ENCODE results near the gene ROMO1. TPM values are rescaled to one million over a fixed set of nuclear protein-coding genes. Genes with fewer than 3 reads are reported as not detected.
A peak's percentile ranks its signal among the peaks of the same experiment; 100 is the strongest.

The ROMO1 gene
- 100 to 1,000 TPM in 1 of 5 donors, 10 to 100 TPM in 4; 41.5 to 115 (median 62.7) TPM for polyA plus RNA-seq (ENCODE audit: insufficient read depth in 1 of 5, insufficient read length in 5 of 5, low replicate concordance in 1 of 5)
- long read RNA-seq, donor 1, transcript ROMO1-204 (3 exons, 498 nt), result minor isoform, 91 of 353 reads
- long read RNA-seq, donor 1, transcript ROMO1-203 (3 exons, 422 nt), result major isoform, 165 of 353 reads
- long read RNA-seq, donor 1, transcript ROMO1-201 (2 exons, 496 nt), result minor isoform, 79 of 353 reads
- long read RNA-seq, donor 1, partial matches to known transcripts, result 17 of 353 reads
- long read RNA-seq, donor 1, other reads (novel, unspliced or antisense), result 0 of 353 reads
- long read RNA-seq, donor 2, transcript ROMO1-203 (3 exons, 422 nt), result major isoform, 53 of 96 reads
- long read RNA-seq, donor 2, transcript ROMO1-204 (3 exons, 498 nt), result minor isoform, 28 of 96 reads
- long read RNA-seq, donor 2, transcript ROMO1-201 (2 exons, 496 nt), result minor isoform, 15 of 96 reads
- long read RNA-seq, donor 2, partial matches to known transcripts, result 0 of 96 reads
- long read RNA-seq, donor 2, other reads (novel, unspliced or antisense), result 0 of 96 reads
- long read RNA-seq, donor 3, transcript ROMO1-203 (3 exons, 422 nt), result major isoform, 96 of 786 reads
- long read RNA-seq, donor 3, transcript ROMO1-204 (3 exons, 498 nt), result minor isoform, 52 of 786 reads
- long read RNA-seq, donor 3, transcript ROMO1-201 (2 exons, 496 nt), result minor isoform, 36 of 786 reads
- long read RNA-seq, donor 3, partial matches to known transcripts, result 549 of 786 reads
- long read RNA-seq, donor 3, other reads (novel, unspliced or antisense), result 52 of 786 reads
- long read RNA-seq, donor 4, transcript ROMO1-204 (3 exons, 498 nt), result minor isoform, 34 of 147 reads
- long read RNA-seq, donor 4, transcript ROMO1-203 (3 exons, 422 nt), result major isoform, 67 of 147 reads
- long read RNA-seq, donor 4, transcript ROMO1-201 (2 exons, 496 nt), result minor isoform, 31 of 147 reads
- long read RNA-seq, donor 4, partial matches to known transcripts, result 10 of 147 reads
- long read RNA-seq, donor 4, other reads (novel, unspliced or antisense), result 5 of 147 reads
- long read RNA-seq, donor 5, transcript ROMO1-201 (2 exons, 496 nt), result minor isoform, 47 of 1,161 reads
- long read RNA-seq, donor 5, transcript ROMO1-204 (3 exons, 498 nt), result minor isoform, 68 of 1,161 reads
- long read RNA-seq, donor 5, transcript ROMO1-203 (3 exons, 422 nt), result major isoform, 156 of 1,161 reads
- long read RNA-seq, donor 5, partial matches to known transcripts, result 829 of 1,161 reads
- long read RNA-seq, donor 5, other reads (novel, unspliced or antisense), result 60 of 1,161 reads
- long read RNA-seq, donor 6, transcript ROMO1-201 (2 exons, 496 nt), result minor isoform, 39 of 189 reads
- long read RNA-seq, donor 6, transcript ROMO1-204 (3 exons, 498 nt), result minor isoform, 64 of 189 reads
- long read RNA-seq, donor 6, transcript ROMO1-203 (3 exons, 422 nt), result major isoform, 86 of 189 reads
- long read RNA-seq, donor 6, partial matches to known transcripts, result 0 of 189 reads
- long read RNA-seq, donor 6, other reads (novel, unspliced or antisense), result 0 of 189 reads
- long read RNA-seq, donor 7, transcript ROMO1-204 (3 exons, 498 nt), result minor isoform, 22 of 651 reads
- long read RNA-seq, donor 7, transcript ROMO1-203 (3 exons, 422 nt), result major isoform, 48 of 651 reads
- long read RNA-seq, donor 7, transcript ROMO1-201 (2 exons, 496 nt), result minor isoform, 24 of 651 reads
- long read RNA-seq, donor 7, partial matches to known transcripts, result 456 of 651 reads
- long read RNA-seq, donor 7, other reads (novel, unspliced or antisense), result 101 of 651 reads
- long read RNA-seq, donor 8, transcript ROMO1-203 (3 exons, 422 nt), result major isoform, 50 of 109 reads
- long read RNA-seq, donor 8, transcript ROMO1-204 (3 exons, 498 nt), result minor isoform, 32 of 109 reads
- long read RNA-seq, donor 8, transcript ROMO1-201 (2 exons, 496 nt), result minor isoform, 27 of 109 reads
- long read RNA-seq, donor 8, partial matches to known transcripts, result 0 of 109 reads
- long read RNA-seq, donor 8, other reads (novel, unspliced or antisense), result 0 of 109 reads

DNA sequence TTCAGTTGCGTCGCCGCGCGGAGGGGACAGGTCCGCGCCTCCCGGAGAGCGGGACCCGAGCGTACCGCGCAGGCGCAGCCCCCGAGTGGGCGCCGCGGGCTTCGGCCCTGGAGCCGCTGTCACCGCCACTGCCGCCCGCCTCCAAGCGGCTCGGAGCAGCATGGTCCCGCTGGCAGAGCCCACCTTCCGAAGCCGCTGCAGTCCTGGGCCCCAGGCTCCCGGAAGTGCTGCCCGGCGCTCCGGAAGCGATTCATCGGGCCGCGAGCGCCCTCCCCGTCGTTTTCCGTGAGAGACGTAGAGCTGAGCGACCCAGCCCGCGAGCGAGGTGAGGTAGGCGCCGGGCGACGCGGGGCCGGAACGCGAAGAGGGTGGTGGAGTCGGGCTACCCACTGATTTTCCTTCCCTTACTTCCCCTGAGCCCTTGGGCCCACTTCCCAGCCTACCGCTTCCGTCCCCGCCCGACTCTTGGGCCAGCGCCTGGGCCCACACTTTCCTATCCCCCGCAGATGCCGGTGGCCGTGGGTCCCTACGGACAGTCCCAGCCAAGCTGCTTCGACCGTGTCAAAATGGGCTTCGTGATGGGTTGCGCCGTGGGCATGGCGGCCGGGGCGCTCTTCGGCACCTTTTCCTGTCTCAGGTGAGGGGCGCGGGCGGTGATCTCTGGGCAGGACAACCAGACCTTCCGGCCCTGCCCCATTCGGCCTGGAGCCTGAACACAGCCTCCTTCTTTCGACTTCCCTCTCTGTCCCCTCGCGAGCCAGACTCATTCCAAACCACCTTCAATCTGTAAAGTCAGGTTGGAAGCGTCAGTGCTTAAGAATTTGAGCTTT is at the start of gene ROMO1, which contains the start of gene NFS1:
TSS of gene ROMO1 (plus strand) at position 279 of the 830 bp plus-strand sequence. CDS start at position 507, 228 bp downstream.
TSS of gene NFS1 (minus strand) at position 226 of the 830 bp plus-strand sequence. CDS start at position 162, 64 bp downstream.
- peak; percentile 85 to 87 for DNase-seq

DNA sequence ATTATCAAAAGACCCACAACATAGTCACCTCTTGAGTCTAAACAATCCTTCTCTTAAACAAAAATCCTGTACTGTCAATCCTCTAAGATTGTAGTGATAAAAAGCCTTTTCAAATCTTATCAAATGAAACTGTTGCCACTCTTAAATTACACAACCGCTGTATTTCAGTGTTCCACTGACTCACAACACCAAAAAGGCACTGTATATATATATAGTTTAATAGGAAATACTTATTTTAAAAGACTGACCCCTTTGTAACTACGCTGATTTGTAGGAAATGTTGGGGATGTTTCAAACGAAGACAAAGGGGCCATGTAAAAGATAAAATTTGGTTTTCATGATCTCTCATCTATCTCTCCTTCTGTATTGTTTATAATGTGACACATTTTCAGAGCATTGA is 48.6 kb upstream of the ROMO1 start:
- no peak for DNase-seq

DNA sequence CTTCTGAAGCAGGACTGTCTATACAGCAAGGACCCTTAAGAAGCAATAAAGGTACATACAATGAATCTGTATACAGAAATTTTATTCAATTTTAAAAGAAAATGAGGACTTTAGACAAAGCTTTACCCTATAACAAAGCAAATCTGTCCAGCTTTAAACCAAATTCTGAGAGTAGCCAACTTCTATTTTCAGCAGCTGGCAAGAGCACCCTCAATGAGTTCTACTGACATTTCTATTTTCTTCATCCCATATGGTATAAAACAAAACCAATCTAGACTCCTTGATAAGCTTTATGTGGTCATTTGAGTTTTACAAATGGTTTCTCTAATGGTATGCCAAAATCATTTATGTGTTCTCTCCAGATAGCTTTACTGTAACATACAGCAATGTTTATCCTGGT is 47.2 kb upstream of the ROMO1 start:
- DNase-seq, result no peak

- DNase-seq, result no peak
Measured at GRCh38 chr20:35652641-35653429, 46.4 kb upstream of the ROMO1 start.

- DNase-seq, result no peak
Measured at GRCh38 chr20:35653430-35653734, 45.8 kb upstream of the ROMO1 start.

DNA sequence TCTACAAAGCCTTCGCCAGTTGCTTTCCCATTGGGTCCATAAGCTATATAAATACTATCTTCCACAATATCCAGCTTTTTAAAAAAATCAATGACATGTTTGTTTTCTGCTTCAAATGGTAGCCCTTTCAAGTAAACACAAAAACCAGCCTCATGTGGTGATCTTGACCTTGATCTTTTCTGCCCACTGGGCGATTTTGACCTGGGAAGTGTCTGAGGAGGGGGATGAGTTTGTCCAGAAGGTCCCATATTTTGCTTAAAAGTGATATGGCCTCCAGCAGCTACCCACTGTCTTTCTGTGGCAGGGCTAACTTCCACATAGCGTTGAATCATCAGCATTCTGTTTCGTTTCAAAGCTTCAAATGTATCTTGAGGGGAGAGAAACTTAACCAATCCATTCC is 45.3 kb upstream of the ROMO1 start:
- no peak for DNase-seq

GRCh38 chr20:35654415-35654814 is 44.8 kb upstream of the ROMO1 start:
- DNase-seq, result no peak

- no peak for DNase-seq
Measured at GRCh38 chr20:35657271-35657670, 41.9 kb upstream of the ROMO1 start.

DNA sequence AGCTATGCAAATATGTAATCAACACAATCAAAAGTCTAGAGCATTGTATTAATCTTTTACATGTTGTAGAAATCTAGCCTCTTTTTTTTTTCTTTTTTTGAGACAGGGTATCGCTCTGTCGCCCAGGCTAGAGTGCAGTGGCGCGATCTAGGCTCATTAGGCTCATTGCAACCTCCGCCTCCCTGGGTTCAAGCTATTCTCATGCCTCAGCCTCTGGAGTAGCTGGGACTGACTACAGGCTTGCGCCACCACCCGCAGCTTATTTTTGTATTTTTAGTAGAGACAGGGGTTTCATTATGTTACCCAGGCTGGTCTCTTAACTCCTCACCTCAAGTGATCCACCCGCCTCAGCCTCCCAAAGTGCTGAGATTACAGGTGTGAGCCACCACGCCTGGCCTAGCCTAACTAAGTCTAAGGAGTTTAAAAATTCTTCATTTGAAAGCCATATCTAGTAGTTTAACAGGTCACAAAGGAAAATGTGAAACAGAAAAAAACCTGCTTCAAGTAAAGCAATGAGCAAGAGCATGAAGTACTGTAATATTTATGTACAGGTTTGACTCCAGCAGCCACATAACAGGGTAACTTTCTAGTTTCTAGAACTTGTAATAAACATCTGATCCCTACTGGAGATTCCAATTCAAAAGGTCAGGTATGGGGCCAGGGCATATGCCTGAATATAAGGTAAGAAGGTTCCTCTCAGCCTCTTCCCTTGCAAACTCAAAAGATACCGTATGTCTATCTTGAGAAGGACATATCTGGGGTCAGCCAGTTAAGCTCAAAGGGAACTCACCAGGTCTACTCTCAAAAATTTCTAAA is 38.9 kb upstream of the ROMO1 start:
- no peak for DNase-seq

DNA sequence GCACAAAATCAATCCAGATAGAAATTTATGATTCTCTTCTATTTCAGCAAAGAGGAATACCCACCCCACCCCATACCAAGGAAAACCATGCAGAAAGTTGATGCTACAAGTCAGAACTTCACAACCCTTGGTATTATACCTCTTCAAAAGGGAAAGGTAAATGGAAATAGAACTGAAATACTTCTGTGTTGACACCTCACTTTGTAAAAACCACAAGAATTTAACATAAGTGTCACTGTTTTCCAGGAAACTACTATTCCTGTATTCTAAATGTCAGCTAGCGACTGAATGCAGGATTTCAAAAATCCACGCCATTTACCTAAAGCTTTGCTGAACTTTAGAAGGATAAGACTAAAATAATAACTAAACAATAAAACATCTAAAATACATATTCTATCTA is 38.2 kb upstream of the ROMO1 start:
- no peak for DNase-seq

DNA sequence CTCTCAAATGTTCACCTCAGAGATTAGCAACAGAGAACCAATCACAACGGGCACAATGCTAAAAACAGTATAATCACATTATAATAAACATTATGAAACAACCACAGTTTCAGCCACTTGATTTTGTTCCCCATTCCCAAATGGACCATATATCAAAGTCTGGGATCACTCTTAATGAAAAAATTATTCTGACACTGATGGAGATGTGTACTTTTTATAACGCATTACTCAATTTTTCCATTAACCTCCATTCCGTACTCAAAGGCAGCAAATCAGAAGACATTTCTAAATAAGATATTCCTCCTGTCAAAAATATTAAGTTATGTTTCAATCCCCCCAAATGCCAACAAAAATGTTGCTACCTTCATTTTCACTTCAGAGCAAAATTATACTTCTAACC is 37.3 kb upstream of the ROMO1 start:
- DNase-seq, result no peak

- no peak for DNase-seq
Measured at GRCh38 chr20:35662551-35662950, 36.7 kb upstream of the ROMO1 start.

DNA sequence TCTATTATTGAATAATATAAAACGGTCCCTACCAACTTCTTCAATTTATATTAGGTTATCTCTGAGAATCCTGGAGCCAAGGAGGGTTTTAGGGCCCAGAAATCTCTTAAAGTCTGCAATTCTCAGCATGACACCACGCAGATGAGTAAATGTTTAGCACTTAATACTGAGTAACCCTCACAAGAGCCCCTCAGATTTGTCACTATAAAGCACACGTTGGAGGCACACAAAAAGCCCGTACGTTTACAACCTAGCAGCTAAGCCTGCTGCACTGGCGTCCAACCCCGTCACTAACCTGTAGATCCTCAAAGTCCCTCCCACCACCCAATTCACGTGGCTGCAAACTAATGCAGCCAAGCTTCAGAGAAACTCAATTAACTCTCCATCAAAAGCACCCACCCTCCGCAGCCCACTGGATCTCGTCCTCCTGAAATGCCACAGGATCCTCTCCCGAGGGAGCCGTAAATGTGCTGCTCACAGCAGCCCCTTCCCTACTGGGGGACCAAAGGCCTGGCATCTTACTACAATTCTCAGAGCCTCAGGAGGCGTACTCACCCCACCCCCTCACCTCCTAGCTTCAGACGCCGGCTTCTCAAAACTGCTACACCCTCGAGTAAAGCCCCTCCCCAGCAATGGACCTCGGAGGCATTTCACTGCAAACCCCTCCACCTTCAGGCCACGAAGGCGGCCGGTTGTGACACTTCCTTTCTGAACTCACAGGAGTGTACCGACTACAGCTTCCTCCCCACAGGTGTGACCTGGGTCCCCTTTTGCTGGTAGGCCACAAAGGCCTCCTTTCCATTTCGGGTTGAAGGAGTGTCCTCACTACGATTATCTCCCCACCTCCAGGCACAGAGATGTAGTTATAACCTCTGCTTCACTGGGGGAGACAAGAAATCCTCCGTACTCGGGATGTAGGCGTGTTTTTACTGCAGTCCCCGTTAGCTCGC is 35.4 kb upstream of the ROMO1 start:
- DNase-seq, result peak; percentile 48 to 56

GRCh38 chr20:35664466-35665206 is 34.6 kb upstream of the ROMO1 start, which contains the start of the genes CPNE1 and RBM12:
CPNE1 (minus strand) TSS chr20:35664900; CDS start chr20:35632923, 31,977 bp downstream.
RBM12 (minus strand) TSS chr20:35664900; CDS start chr20:35655322, 9,578 bp downstream.
- DNase-seq, result peak; percentile 94 to 95

- DNase-seq, result no peak
Measured at GRCh38 chr20:35665949-35666288, 33.3 kb upstream of the ROMO1 start.

Measured in right lung (tissue), 10 donors.